Measurements from ENCODE around the gene CCDC183. TPM values are rescaled to one million over a fixed set of nuclear protein-coding genes. Genes with fewer than 3 reads are reported as not detected.

Gene CCDC183
- polyA plus RNA-seq, 1 donor (not counting 4 experiments of a cell fraction or from before 2014, with no cell fraction given) = 0.03 TPM

GRCh38 chr9:136814725-136815421 lies 18.7 kb downstream of the CCDC183 start:
- dilution Hi-C loops (cut with MboI; ENCODE audit: extremely low pct_ligation_motif_present, low sequenced_read_pairs) = loop anchor here (25.0 kb wide), 1 partner anchor 122 kb away; the partner anchor contains the start of genes C8G and FBXW5
- no peak for FAIRE-seq
- no peaks in the 10 kb centered on the region for H3K27me3 ChIP-seq (ENCODE audit: control insufficient read depth, extremely low read depth, insufficient read depth, low read length)
- H3K9me1 ChIP-seq (ENCODE audit: control insufficient read depth, extremely low read depth, insufficient read depth, low read length) = no peaks in the 10 kb centered on the region
- H3K4me3 ChIP-seq (ENCODE audit: control insufficient read depth in 2 of 3, extremely low read depth in 1 of 3, insufficient read depth in 2 of 3, low read depth in 1 of 3, low read length in 3 of 3) = no peak overlapping the region
- peaks cover 9 to 17% of the 10 kb centered on the region in 2 experiments for H3K36me3 ChIP-seq (ENCODE audit: control insufficient read depth in 2 of 2, extremely low read depth in 1 of 2, insufficient read depth in 2 of 2, low read length in 2 of 2)
- H3K9me3 ChIP-seq (ENCODE audit: control insufficient read depth, low read depth, low read length) = no peaks in the 10 kb centered on the region
- H3K27ac ChIP-seq (ENCODE audit: control insufficient read depth, insufficient read depth, low read length) = no peak overlapping the region
- TF ChIP-seq CTCF (optimal IDR thresholded peaks at IDR 0.05 in 1 of 3, IDR thresholded peaks at IDR 0.05 in 1 of 3, conservative IDR thresholded peaks at IDR 0.05 in 1 of 3; ENCODE audit: extremely low read depth in 1 of 3, insufficient read depth in 2 of 3, low read length in 3 of 3) (no peak), EZH2 (IDR thresholded peaks at IDR 0.05; ENCODE audit: low read length) (no peak)
- no peak overlapping the region for H2AFZ ChIP-seq (ENCODE audit: control insufficient read depth, low read length)
- no peaks in the 10 kb centered on the region for H4K20me1 ChIP-seq (ENCODE audit: control insufficient read depth, extremely low read depth, insufficient read depth, low read length)
- no peak for DNase-seq (ENCODE audit: low read depth, low spot score)
- H3K79me2 ChIP-seq (ENCODE audit: control insufficient read depth, insufficient read depth, low read length) = peaks cover 35% of the 10 kb centered on the region
- peaks cover 4% of the 10 kb centered on the region for H3K4me1 ChIP-seq (ENCODE audit: control insufficient read depth, extremely low read depth, insufficient read depth, low read length)
- H3K9ac ChIP-seq (ENCODE audit: control insufficient read depth, extremely low read depth, insufficient read depth, low read length) = no peak overlapping the region
- H3K4me2 ChIP-seq (ENCODE audit: control insufficient read depth, extremely low read depth, insufficient read depth, low read depth, low read length) = no peak overlapping the region

GRCh38 chr9:136815422-136815782 lies 19.3 kb downstream of the CCDC183 start:
- dilution Hi-C loops (cut with MboI; ENCODE audit: extremely low pct_ligation_motif_present, low sequenced_read_pairs) = loop anchor here (25.0 kb wide), 1 partner anchor 122 kb away; the partner anchor contains the start of genes C8G and FBXW5
- Histone ChIP-seq H3K4me2 (ENCODE audit: control insufficient read depth, extremely low read depth, insufficient read depth, low read depth, low read length) (no peak overlapping the region), H3K9me3 (ENCODE audit: control insufficient read depth, low read depth, low read length) (no peaks in the 10 kb centered on the region), H3K27me3 (ENCODE audit: control insufficient read depth, extremely low read depth, insufficient read depth, low read length) (no peaks in the 10 kb centered on the region), H3K9ac (ENCODE audit: control insufficient read depth, extremely low read depth, insufficient read depth, low read length) (no peak overlapping the region), H3K27ac (ENCODE audit: control insufficient read depth, insufficient read depth, low read length) (no peak overlapping the region), H2AFZ (ENCODE audit: control insufficient read depth, low read length) (no peak overlapping the region), H3K4me3 (ENCODE audit: control insufficient read depth in 2 of 3, extremely low read depth in 1 of 3, insufficient read depth in 2 of 3, low read depth in 1 of 3, low read length in 3 of 3) (no peak overlapping the region), H3K36me3 (ENCODE audit: control insufficient read depth in 2 of 2, extremely low read depth in 1 of 2, insufficient read depth in 2 of 2, low read length in 2 of 2) (peaks cover 9 to 13% of the 10 kb centered on the region in 2 experiments), H3K9me1 (ENCODE audit: control insufficient read depth, extremely low read depth, insufficient read depth, low read length) (no peaks in the 10 kb centered on the region), H3K4me1 (ENCODE audit: control insufficient read depth, extremely low read depth, insufficient read depth, low read length) (no peaks in the 10 kb centered on the region), H4K20me1 (ENCODE audit: control insufficient read depth, extremely low read depth, insufficient read depth, low read length) (no peaks in the 10 kb centered on the region), H3K79me2 (ENCODE audit: control insufficient read depth, insufficient read depth, low read length) (peaks cover 32% of the 10 kb centered on the region)
- no peak for DNase-seq (ENCODE audit: low read depth, low spot score)
- no peak for FAIRE-seq
- TF ChIP-seq EZH2 (IDR thresholded peaks at IDR 0.05; ENCODE audit: low read length) (no peak), CTCF (optimal IDR thresholded peaks at IDR 0.05 in 1 of 3, IDR thresholded peaks at IDR 0.05 in 1 of 3, conservative IDR thresholded peaks at IDR 0.05 in 1 of 3; ENCODE audit: extremely low read depth in 1 of 3, insufficient read depth in 2 of 3, low read length in 3 of 3) (no peak)
